ENCODE measurements around the gene ACTR5.
A peak's percentile ranks its signal among the peaks of the same experiment; 100 is the strongest.

The ACTR5 gene

GRCh38 chr20:38770970-38771369 lies 22.7 kb downstream of the ACTR5 start:
- Histone ChIP-seq H3K9me3 (ENCODE audit: control insufficient read depth, low read depth, low read length) (no peaks in the 10 kb centered on the region), H3K27ac (ENCODE audit: low read length) (no peak overlapping the region), H3K4me1 (ENCODE audit: control insufficient read depth, low read depth, low read length) (no peaks in the 10 kb centered on the region), H3K27me3 (ENCODE audit: control insufficient read depth, insufficient read depth, low read length) (no peaks in the 10 kb centered on the region), H3K36me3 (ENCODE audit: control insufficient read depth, low read depth, low read length) (peaks cover 59% of the 10 kb centered on the region), H3K9ac (ENCODE audit: low read length) (no peak overlapping the region), H3K4me3 (ENCODE audit: low read length) (no peak overlapping the region)

GRCh38 chr20:38771621-38772020 lies 23.4 kb downstream of the ACTR5 start:
- Histone ChIP-seq H3K4me3 (ENCODE audit: low read length) (no peak overlapping the region), H3K9ac (ENCODE audit: low read length) (no peak overlapping the region), H3K4me1 (ENCODE audit: control insufficient read depth, low read depth, low read length) (no peaks in the 10 kb centered on the region), H3K27me3 (ENCODE audit: control insufficient read depth, insufficient read depth, low read length) (no peaks in the 10 kb centered on the region), H3K36me3 (ENCODE audit: control insufficient read depth, low read depth, low read length) (peaks cover 52% of the 10 kb centered on the region), H3K27ac (ENCODE audit: low read length) (no peak overlapping the region), H3K9me3 (ENCODE audit: control insufficient read depth, low read depth, low read length) (no peaks in the 10 kb centered on the region)

DNA sequence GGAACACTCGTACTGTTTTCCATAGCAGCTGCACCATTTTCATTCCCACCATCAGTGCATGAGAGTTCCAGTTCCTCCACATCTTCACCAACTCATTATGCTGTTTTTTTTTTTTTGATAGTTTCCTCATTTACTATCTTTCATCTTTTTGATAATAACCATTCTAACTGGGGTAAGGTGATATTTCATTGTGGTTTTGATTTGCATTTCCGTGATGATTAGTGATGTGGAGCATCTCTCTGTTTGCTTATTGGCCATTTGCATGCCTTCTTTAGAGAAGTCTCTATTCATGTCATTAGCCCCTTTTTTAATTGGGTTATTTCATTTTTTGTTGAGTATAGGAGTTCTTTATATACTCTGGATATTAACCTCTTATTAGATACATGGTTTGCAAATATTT lies 25.9 kb downstream of the ACTR5 start:
- Histone ChIP-seq H3K4me1 (ENCODE audit: control insufficient read depth, low read depth, low read length) (no peaks in the 10 kb centered on the region), H3K4me3 (ENCODE audit: low read length) (no peak overlapping the region), H3K27ac (ENCODE audit: low read length) (no peak overlapping the region), H3K9ac (ENCODE audit: low read length) (no peak overlapping the region), H3K36me3 (ENCODE audit: control insufficient read depth, low read depth, low read length) (peaks cover 35% of the 10 kb centered on the region), H3K27me3 (ENCODE audit: control insufficient read depth, insufficient read depth, low read length) (no peaks in the 10 kb centered on the region), H3K9me3 (ENCODE audit: control insufficient read depth, low read depth, low read length) (no peaks in the 10 kb centered on the region)

- Histone ChIP-seq H3K36me3 (ENCODE audit: control insufficient read depth, low read depth, low read length) (peaks cover 25% of the 10 kb centered on the region), H3K4me3 (ENCODE audit: low read length) (no peak overlapping the region), H3K4me1 (ENCODE audit: control insufficient read depth, low read depth, low read length) (peaks cover 13% of the 10 kb centered on the region), H3K27ac (ENCODE audit: low read length) (no peak overlapping the region), H3K27me3 (ENCODE audit: control insufficient read depth, insufficient read depth, low read length) (no peaks in the 10 kb centered on the region), H3K9me3 (ENCODE audit: control insufficient read depth, low read depth, low read length) (no peaks in the 10 kb centered on the region), H3K9ac (ENCODE audit: low read length) (no peak overlapping the region)
Observed at GRCh38 chr20:38776363-38776762, 28.1 kb downstream of the ACTR5 start.

- peak overlapping the region; percentile 56 for H3K9ac ChIP-seq (ENCODE audit: low read length)
- no peaks in the 10 kb centered on the region for H3K27me3 ChIP-seq (ENCODE audit: control insufficient read depth, insufficient read depth, low read length)
- peak overlapping the region; percentile 24 for H3K4me3 ChIP-seq (ENCODE audit: low read length)
- peak overlapping the region; percentile 16 for H3K27ac ChIP-seq (ENCODE audit: low read length)
- H3K4me1 ChIP-seq (ENCODE audit: control insufficient read depth, low read depth, low read length), result peaks cover 13% of the 10 kb centered on the region
- H3K9me3 ChIP-seq (ENCODE audit: control insufficient read depth, low read depth, low read length), result no peaks in the 10 kb centered on the region
- H3K36me3 ChIP-seq (ENCODE audit: control insufficient read depth, low read depth, low read length), result peaks cover 2% of the 10 kb centered on the region
Observed at GRCh38 chr20:38779247-38780097, 31.2 kb downstream of the ACTR5 start.

GRCh38 chr20:38782275-38782674 lies 34.0 kb downstream of the ACTR5 start:
- H3K27me3 ChIP-seq (ENCODE audit: control insufficient read depth, insufficient read depth, low read length), result no peaks in the 10 kb centered on the region
- no peaks in the 10 kb centered on the region for H3K9me3 ChIP-seq (ENCODE audit: control insufficient read depth, low read depth, low read length)
- H3K27ac ChIP-seq (ENCODE audit: low read length), result no peak overlapping the region
- no peak overlapping the region for H3K9ac ChIP-seq (ENCODE audit: low read length)
- peaks cover 13% of the 10 kb centered on the region for H3K4me1 ChIP-seq (ENCODE audit: control insufficient read depth, low read depth, low read length)
- no peaks in the 10 kb centered on the region for H3K36me3 ChIP-seq (ENCODE audit: control insufficient read depth, low read depth, low read length)
- no peak overlapping the region for H3K4me3 ChIP-seq (ENCODE audit: low read length)

DNA sequence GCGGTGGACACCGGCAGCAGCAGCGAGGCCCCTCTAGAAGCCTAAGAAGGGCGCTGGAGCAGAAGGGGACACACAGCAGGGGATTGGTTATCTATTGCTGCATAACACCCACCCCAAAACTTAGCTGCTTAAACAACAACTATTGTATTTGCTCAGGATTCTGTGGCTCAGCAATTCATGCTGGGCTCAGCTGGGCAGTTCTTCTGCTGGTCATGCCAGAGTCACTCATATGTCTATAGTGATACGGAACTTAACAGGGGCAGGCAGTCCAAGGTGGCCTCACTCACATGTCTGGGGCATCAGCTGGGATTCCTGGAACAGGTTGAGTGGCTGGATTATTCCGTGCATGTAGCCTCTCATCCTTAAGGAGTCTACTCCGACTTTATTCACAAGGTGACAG lies 39.6 kb downstream of the ACTR5 start:
- no peaks in the 10 kb centered on the region for H3K9me3 ChIP-seq (ENCODE audit: control insufficient read depth, low read depth, low read length)
- H3K4me3 ChIP-seq (ENCODE audit: low read length), result no peak overlapping the region
- no peak overlapping the region for H3K27ac ChIP-seq (ENCODE audit: low read length)
- no peaks in the 10 kb centered on the region for H3K27me3 ChIP-seq (ENCODE audit: control insufficient read depth, insufficient read depth, low read length)
- H3K4me1 ChIP-seq (ENCODE audit: control insufficient read depth, low read depth, low read length), result no peaks in the 10 kb centered on the region
- H3K36me3 ChIP-seq (ENCODE audit: control insufficient read depth, low read depth, low read length), result no peaks in the 10 kb centered on the region
- H3K9ac ChIP-seq (ENCODE audit: low read length), result no peak overlapping the region

- Histone ChIP-seq H3K9ac (ENCODE audit: low read length) (no peak overlapping the region), H3K4me3 (ENCODE audit: low read length) (no peak overlapping the region), H3K27ac (ENCODE audit: low read length) (no peak overlapping the region), H3K27me3 (ENCODE audit: control insufficient read depth, insufficient read depth, low read length) (no peaks in the 10 kb centered on the region), H3K36me3 (ENCODE audit: control insufficient read depth, low read depth, low read length) (no peaks in the 10 kb centered on the region), H3K4me1 (ENCODE audit: control insufficient read depth, low read depth, low read length) (no peaks in the 10 kb centered on the region), H3K9me3 (ENCODE audit: control insufficient read depth, low read depth, low read length) (no peaks in the 10 kb centered on the region)
Observed at GRCh38 chr20:38789503-38790199, 41.4 kb downstream of the ACTR5 start.

DNA sequence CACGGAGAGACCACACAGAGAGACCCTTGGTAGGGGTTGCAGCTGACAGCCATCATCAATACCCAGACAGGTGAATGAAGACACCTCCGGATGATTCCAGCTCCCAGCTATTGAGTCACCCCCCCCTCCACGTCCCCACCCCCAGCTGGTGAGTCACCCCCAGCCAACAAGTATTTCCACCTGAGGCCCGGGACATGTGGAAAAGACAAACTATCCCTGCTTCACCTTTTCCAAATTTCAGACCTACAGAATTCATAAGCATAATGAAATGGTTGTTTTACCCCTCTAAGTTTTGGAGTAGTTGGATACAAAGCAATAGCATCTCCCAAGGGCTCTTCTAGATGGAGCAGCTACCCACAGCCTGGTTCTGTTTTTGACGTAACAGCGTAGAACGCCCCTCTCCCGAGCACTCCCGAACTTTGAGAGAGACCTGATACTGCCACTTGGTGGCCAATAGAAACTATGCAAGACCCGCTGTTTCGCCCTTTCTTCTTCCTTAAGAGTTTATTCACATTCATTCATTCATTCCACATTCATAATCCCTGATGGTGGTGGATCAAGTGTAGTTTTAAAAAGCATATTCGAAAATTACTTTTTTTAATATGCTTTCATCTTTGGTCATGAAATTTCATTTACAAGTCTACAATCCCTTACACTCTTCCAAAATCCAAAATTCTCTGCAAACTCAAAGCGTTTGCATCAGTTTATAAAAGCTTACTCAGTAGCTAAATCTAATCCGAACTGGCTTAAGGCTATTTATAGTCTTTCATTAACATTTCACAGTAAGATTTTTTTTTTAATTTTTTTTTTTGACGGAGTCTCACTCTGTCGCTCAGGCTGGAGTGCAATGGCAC lies 42.2 kb downstream of the ACTR5 start:
- Histone ChIP-seq H3K27me3 (ENCODE audit: control insufficient read depth, insufficient read depth, low read length) (no peaks in the 10 kb centered on the region), H3K4me3 (ENCODE audit: low read length) (no peak overlapping the region), H3K9me3 (ENCODE audit: control insufficient read depth, low read depth, low read length) (no peaks in the 10 kb centered on the region), H3K4me1 (ENCODE audit: control insufficient read depth, low read depth, low read length) (no peaks in the 10 kb centered on the region), H3K9ac (ENCODE audit: low read length) (no peak overlapping the region), H3K36me3 (ENCODE audit: control insufficient read depth, low read depth, low read length) (no peaks in the 10 kb centered on the region), H3K27ac (ENCODE audit: low read length) (no peak overlapping the region)

GRCh38 chr20:38791291-38791690 lies 43.0 kb downstream of the ACTR5 start:
- Histone ChIP-seq H3K4me3 (ENCODE audit: low read length) (no peak overlapping the region), H3K9ac (ENCODE audit: low read length) (no peak overlapping the region), H3K27ac (ENCODE audit: low read length) (no peak overlapping the region), H3K4me1 (ENCODE audit: control insufficient read depth, low read depth, low read length) (no peaks in the 10 kb centered on the region), H3K36me3 (ENCODE audit: control insufficient read depth, low read depth, low read length) (no peaks in the 10 kb centered on the region), H3K27me3 (ENCODE audit: control insufficient read depth, insufficient read depth, low read length) (no peaks in the 10 kb centered on the region), H3K9me3 (ENCODE audit: control insufficient read depth, low read depth, low read length) (no peaks in the 10 kb centered on the region)

DNA sequence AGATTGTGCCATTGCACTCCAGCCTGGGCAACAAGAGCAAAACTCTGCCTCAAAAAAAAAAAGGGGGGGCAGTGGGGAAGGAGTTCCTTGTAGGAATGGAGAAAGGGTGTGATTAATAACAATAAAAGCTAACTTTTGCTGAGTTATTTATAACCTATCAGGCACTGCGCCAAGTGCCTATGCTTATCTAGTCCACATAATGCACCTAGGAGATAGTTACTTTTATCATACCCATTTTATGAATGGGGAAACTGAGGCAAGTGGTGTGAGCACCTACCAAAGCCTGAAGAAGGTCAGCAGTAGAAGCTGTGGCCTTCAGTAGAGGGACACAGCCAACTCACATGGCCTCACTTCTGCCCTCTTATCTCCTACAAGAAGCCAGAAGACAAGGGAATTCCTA lies 43.7 kb downstream of the ACTR5 start:
- no peak overlapping the region for H3K9ac ChIP-seq (ENCODE audit: low read length)
- no peak overlapping the region for H3K27ac ChIP-seq (ENCODE audit: low read length)
- H3K4me3 ChIP-seq (ENCODE audit: low read length), result no peak overlapping the region
- H3K27me3 ChIP-seq (ENCODE audit: control insufficient read depth, insufficient read depth, low read length), result no peaks in the 10 kb centered on the region
- H3K36me3 ChIP-seq (ENCODE audit: control insufficient read depth, low read depth, low read length), result no peaks in the 10 kb centered on the region
- H3K9me3 ChIP-seq (ENCODE audit: control insufficient read depth, low read depth, low read length), result no peaks in the 10 kb centered on the region
- no peaks in the 10 kb centered on the region for H3K4me1 ChIP-seq (ENCODE audit: control insufficient read depth, low read depth, low read length)
